HL-60 (cell line): ENCODE results near the gene ERO1A.

Experiments
- DNase-seq, 2 experiments: peaks; one replicate each; pipeline ENCODE4 v3.0.0-alpha.2; 2010 to 2020; ENCODE audit warnings: low read depth in 1 of 2, low spot score in 1 of 2
- H3K27ac ChIP-seq: fragments of 250-450 bp; sonication (Bioruptor Pico); replicated peaks from 2 replicates; pipeline ENCODE4 v1.5.1; 2020; ENCODE audit warnings: mild to moderate bottlenecking, moderate library complexity
- H3K27me3 ChIP-seq: fragments of 250-450 bp; sonication (Bioruptor Pico); 2 replicates; pipeline ENCODE4 v1.5.1; 2021; ENCODE audit warnings: mild to moderate bottlenecking, moderate library complexity; ENCODE audit not compliant: insufficient read depth, poor library complexity, severe bottlenecking
- H3K4me3 ChIP-seq: replicated peaks from 2 replicates; pipeline ENCODE4 v1.5.1; 2011; ENCODE audit warnings: mild to moderate bottlenecking, control low read depth, low read length; ENCODE audit not compliant: insufficient read depth
- CTCF ChIP-seq: IDR thresholded peaks from one replicate; pipeline ENCODE4 v1.5.1; 2011; ENCODE audit warnings: low read length, control low read depth, inconsistent platforms; ENCODE audit not compliant: insufficient read depth
- GABPA ChIP-seq: IDR thresholded peaks from 2 replicates; pipeline ENCODE4 v1.6.1; 2012; ENCODE audit warnings: low read depth
- POLR2AphosphoS5 ChIP-seq: IDR thresholded peaks from 2 replicates; pipeline ENCODE4 v1.6.1; 2012; ENCODE audit warnings: low read depth
- REST ChIP-seq: IDR thresholded peaks from 2 replicates; pipeline ENCODE4 v1.6.1; 2012; ENCODE audit warnings: low read depth; ENCODE audit not compliant: insufficient replicate concordance
- SPI1 ChIP-seq: IDR thresholded peaks from 2 replicates; pipeline ENCODE4 v1.6.1; 2012; ENCODE audit warnings: low read depth, mild to moderate bottlenecking, borderline replicate concordance

Gene ERO1A

GRCh38 chr14:52649511-52649910 is 45.8 kb downstream of the ERO1A start:
- Histone ChIP-seq H3K27ac (no peak overlapping the region), H3K27me3 (no peaks in the 10 kb centered on the region), H3K4me3 (no peak overlapping the region)
- TF ChIP-seq REST (no peak), CTCF (no peak), SPI1 (no peak), GABPA (no peak), POLR2AphosphoS5 (no peak)
- DNase-seq: no peak

- no peak for DNase-seq
- no peak overlapping the region for H3K4me3 ChIP-seq
- no peak overlapping the region for H3K27ac ChIP-seq
- no peaks in the 10 kb centered on the region for H3K27me3 ChIP-seq
- TF ChIP-seq SPI1: no peak
- TF ChIP-seq CTCF: no peak
- TF ChIP-seq GABPA: no peak
- no peak for TF ChIP-seq REST
- TF ChIP-seq POLR2AphosphoS5: no peak
These were observed 53.6 kb downstream of the ERO1A start for GRCh38 chr14:52641745-52642144.

GRCh38 chr14:52640137-52640536 is 55.2 kb downstream of the ERO1A start:
- TF ChIP-seq SPI1: no peak
- no peak for TF ChIP-seq REST
- TF ChIP-seq GABPA: no peak
- TF ChIP-seq CTCF: no peak
- no peak for TF ChIP-seq POLR2AphosphoS5
- Histone ChIP-seq H3K27ac (no peak overlapping the region), H3K4me3 (no peak overlapping the region), H3K27me3 (no peaks in the 10 kb centered on the region)
- DNase-seq: no peak
